Activated CD8-positive, alpha-beta memory T cell treated with anti-CD3 and anti-CD28 coated beads, Interleukin-2, amount 50 U/mL, for 1 hour (primary cell): Measurements from ENCODE around the gene ADO.
"Not testable (repeated sequence)": the region's sequence is repeated elsewhere in the genome, so short reads cannot be mapped to it uniquely, and the experiment has no call there.

Experiments used
- DNase-seq: peaks from one replicate; pipeline ENCODE4 v3.0.0-alpha.2; 2020; ENCODE audit errors: extremely low read depth

The ADO gene

DNA sequence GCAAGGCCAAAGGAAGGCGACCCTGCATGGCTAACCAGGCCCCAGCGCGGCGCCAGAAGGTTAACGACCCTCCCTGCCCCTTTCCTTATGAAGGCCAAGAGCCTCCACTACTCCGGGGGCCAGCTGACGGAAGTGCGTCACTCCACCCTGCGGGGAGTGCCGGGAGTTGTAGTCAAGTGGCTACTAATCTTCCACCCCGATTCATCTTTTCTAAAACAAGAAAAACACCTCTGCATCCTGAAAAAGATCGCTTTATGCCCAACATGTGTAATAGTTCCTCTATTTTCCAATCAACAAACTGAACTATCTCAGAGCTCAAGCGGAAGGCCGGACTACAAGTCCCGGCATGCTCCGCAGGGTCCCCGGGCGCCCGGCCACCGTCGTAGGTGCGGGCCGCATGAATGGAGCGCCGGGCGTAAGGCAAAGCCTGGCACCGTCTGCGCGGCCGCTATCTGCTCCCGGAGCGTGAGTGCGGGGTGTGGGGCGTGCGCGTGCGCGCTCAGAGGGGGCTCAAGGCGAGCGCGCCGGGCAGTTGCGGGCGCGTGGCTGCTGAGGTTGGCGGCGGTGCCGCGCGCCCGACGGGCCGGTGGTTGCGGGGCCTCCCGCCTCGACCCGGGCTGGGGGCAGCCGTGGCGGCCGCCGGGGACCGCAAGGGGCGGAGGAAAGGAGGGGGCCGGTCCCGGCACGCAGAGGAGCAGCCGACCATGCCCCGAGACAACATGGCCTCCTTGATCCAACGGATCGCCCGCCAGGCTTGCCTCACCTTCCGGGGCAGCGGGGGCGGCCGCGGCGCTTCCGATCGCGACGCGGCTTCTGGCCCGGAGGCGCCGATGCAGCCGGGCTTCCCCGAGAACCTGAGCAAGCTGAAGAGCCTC lies at the start of gene ADO:
TSS of gene ADO (plus strand) at position 365 of the 875 bp plus-strand sequence. CDS start at position 705, 340 bp downstream.
- no peak for DNase-seq

DNA sequence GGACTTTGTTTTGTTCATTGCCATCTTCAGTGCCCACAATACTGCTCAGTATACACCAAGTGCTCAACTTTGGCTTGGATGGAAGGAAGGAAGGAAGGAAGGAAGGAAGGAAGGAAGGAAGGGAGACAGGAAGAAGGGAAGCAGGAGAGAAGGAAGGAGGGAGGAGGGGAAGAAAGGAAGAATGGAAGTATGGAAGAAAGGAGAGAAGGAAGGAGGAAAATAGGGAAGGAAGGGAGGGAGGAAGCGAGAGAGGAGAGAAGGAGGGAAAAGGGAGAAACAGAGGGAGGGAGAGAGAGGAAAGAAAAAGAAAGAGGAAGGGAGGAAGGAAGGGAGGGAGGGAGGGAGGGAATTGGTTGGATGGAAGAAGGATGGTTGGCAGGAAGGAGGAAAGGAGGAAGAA lies 49.6 kb upstream of the ADO start:
- no peak for DNase-seq

DNA sequence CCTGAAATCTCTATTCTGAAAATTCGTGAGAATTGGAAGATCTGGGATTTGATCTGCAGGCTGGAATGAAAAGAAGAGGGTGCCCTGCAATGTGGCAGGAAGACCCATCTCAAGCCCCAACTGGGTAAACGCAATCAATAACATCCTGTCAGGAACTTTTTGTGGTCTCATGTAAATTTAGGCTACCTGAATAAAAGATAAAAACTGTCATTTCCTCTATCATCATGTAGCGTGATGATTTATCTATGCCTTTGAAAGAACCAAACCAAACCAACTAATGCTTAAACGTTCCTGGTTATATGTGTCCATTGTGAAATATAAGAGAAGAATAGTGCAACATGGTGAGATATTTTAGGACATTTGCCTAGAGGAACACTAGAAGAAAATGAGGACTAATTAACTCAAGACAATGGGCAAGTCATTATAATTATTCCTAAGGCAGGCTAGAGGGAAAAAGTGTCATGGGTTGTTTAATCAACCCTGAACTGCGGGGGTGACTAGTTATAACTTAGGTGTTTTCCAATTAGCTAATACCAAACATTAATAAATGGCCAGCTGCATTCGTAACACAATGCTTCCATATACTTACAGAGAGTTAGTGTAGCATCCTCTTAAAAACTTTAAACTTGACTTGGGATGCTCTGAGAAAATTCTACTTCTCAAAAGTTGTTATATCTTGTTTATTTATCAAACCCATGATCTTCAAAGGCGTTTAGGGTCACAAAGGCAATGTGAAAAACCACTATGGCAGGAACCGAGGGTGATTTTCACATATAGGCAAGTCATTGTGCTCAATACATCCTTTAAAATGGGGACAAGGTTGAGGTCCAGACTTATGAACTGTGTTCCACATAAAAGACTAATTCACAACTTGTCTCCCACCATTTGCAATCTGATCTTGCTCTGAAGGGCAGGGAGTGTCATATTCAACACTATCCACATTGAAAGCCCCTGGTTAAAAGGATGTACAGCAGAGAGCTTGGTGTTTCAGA lies 48.6 kb upstream of the ADO start:
- no peak for DNase-seq

DNA sequence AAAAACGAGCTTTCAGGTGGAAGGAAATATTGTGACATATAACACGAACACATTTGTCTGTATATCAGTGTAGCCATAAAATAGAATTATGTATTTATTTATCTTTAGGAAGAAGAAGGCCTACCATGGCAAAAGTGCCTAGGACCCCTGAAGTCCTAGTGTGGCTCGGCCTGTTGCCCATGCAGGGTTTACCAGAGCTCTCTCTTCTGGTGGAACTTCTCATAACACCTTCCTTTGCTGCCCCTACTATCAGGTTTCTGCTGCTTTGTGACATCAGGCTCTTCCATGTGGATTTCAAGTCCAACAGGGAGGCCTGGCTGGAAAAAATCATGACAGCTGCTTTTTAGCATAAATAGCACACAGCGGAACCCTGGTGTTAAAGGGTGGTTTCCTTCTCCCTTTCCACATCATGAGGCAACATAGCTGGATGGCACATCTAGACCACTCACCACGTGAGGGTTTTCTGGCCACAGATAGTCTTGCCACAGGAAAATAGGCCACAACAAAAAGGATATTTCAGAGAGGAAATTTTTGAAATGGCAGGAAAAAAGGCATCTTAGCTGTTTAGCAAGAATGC lies 44.8 kb upstream of the ADO start:
- no peak for DNase-seq

DNA sequence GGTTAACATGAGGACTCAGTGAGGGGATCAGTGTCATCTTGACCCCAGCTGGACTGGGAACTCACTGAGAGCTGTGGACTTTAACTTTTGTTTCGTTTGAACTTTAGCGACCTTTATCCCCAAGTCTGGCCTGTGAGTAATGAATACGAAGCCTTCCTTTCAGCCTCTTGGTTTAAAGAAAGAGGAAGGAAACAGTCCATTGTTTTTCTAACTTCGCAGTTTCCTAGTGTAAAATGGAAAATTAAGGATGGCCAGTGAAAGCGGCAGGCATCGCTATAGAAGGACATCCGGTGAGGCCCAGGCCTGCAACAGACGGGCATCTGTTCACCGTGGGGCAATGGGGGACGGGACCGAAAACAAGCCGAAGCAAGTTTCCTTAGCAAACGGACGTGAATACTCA lies 44.1 kb upstream of the ADO start:
- DNase-seq, result no peak

DNA sequence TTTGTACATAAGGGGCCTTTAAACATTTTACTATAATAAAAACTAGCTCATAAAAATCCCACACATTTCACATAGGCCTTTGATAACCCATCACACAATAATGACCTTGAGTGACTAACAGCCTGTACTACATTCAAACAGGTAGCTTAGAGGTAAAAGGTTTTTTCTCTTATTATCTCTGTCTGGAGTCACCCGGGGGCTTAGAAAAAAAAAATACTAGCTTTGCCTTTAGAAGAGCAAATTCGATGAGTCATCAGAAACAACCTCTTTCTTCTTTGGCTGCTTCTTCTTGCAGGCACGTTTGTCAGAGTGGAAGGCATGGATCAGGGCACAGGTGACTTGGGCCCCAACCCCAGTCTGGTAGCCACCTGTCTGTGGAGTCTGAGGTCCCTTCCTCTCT lies 43.4 kb upstream of the ADO start:
- no peak for DNase-seq

DNA sequence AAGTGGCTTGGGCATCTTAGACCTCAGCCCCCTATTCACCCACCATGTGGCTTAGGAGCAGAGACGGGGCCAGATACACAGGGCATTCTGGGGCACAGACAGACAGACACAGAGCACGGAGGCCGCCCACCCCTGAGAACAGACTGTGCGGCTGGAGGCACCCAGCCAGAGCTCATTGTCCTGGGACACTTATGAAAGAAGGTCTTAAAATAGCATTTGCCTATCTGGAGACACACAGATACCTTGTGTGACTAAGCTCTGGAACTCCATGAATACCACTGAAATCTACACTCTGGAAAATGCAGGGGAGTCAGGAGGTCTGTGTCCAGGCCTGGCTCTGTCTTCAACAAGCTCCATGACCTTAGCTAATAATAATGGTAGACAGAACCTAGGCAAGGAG lies 41.4 kb upstream of the ADO start:
- DNase-seq, result no peak

DNA sequence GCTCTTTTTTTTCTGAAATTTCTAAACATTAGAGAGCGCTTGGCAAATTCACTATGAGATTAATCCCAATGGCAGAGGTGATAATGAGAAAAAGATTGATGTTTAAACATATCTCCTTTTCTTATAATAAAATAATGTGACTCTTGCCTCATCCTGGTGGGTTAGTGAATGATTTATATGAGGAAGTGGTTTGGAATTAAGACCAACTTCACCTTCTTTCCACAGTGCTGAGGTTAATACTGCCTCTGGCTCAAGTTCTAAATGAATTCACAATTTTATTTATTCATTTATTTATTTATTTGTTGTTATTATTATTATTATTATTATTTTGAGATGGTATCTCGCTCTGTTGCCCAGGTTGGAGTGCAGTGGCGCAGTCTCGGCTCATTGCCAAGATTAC lies 40.5 kb upstream of the ADO start:
- no peak for DNase-seq

DNA sequence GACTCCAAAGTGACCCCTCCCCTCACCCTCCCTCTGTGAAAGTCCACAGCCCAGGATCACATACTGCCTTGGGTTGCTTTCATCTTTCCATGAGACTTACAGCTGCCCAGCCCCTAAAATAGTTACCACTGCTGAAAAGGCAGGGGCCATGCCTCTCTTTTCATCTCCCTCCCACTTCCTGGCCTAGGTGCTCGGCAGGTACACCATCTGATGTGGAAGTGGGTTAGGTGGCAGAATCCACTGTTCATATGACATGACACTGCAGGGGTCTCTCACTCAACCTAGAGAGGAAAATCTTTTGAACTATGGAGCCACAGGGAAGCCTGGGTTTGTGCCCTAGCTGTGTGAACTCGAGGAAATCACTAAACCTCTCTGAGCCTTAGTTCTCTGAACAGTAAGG lies 38.8 kb upstream of the ADO start:
- no peak for DNase-seq

DNA sequence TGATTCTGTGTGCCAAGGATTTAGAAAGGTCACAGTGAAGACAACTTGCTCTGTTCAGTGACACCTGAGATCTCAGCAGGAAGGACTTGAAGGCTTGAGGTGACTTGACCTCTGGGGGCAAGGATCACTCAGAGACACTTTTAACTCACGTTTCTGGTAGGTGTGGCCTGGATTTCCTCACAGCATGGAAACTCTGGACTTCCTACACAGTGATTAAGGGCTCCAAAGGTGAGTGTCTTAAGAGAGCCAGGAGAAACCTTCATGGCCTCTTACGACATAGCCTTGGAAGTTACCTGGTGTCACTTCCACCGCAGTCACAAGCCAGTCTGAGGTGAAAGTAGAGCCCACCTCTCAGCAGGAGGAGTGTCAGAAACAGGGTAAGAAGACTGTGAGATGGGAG lies 38.1 kb upstream of the ADO start:
- DNase-seq, result no peak

DNA sequence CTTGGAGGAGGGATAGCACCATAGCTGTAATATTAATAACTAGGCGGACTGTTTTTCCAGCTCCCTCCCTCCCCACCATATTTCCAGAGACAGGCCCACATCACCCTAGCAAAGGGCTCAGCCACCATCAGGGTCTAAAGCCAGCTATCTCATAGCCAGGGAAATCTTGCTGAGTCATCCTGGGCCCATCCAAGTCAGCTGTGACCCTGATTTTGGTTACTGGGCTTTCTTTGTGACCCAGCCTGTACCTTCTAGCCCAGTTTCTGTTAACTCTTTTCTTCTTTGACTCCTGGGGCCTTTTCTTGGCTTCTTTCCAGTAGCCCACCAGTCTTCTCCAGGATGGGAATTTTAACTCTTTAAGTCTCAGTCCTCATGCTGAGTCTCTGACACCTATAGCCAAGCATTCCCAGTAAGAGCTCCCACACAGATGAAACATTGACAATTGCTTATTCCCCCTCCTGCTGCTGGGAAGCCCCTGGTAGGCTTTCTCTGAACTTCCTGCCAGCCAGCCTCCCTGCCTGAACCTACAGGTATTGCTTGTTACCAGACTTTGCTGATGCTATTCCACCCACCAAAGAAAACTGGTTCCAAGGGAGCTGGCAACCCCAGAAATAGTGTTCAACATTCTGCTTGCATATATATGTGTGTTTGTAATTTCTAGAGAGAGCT lies 34.8 kb upstream of the ADO start:
- no peak for DNase-seq

DNA sequence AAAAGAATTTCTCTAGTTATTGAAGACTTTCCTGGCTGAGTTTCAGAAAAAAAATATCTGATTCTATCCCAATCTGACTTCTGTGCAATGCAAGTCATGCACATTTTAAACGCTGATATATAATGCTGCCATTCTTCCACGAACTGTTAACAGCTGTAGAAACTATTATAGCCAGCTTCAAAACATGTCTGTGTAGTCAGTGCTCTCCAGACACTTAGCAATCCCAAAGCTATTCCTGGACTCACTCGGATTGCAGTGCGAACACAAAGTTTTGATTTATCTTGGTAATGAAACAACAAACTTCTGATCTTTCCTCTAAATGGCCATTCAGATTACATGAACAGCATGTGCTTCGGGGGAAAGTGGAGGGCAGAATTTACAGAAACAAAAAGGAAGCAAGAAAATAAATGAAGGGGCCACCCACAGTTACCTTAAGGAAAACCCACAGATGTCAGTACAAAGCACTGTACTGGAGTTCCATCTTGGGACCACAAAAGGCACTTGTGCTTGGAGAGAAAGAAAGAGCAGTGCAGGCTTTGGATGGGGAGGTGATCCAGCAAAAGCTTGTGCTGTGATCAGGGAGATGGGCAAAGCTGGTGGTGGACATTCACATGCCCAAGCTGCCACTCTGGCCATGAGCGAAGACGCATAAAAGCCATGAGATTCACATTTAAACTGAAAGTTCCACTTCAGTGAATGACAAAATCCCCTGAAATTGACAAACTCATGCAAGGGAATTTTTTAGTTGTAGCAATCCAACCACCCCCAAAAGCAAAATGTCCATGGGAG lies 32.1 kb upstream of the ADO start:
- DNase-seq, result no peak

DNA sequence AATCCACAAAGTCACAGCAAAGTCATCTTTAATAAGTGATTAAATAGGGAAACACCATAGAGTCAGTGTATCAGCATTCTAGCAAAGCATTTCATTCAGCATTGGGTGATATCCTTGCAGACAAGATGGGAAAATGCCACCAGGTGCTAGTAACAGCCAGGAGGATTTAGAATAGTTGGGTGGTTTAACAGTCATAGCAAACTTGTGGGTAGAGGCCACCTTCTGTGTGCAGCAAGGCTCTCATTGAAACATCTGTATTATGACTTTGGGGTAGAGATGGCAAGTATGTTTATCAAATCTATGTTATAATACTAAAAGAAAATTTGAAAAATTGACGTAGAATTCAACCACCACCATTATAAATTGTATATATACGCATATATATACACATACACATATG lies 26.4 kb upstream of the ADO start:
- no peak for DNase-seq

DNA sequence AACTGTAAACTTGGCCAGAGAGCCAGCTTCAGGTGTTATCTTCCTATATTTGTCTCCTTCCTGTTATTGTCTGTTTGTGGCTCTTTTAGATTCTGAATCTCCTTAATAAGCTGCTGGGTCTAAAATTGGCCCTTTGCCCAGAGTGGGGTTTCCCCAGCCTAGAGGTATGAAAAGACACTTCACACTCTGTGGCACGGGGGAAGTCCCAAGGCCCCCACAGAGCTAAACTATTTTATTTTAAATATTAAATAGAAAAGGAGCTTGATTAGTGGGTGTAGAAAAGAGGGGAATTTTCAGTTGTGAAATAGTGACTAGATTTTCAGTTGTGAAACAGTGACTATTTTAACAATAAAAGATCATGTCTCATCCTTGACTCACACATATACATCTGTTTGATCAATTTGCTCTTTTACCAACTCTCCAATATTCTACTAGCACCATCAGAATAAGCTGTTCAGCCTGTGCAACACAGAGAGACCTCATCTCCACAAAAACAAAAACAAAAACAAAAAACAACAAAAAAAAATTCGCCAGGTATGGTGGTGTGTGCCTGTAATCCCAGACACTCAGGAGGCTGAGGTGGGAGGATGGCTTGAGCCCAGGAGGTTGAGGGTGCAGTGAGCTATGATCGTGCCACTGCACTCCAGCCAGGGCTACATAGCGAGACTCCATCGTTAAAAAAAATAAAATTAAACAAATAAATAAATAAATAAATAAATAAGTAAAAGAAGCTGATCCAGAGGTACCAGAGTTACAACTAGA lies 24.9 kb upstream of the ADO start:
- peak; percentile 81 for DNase-seq

DNA sequence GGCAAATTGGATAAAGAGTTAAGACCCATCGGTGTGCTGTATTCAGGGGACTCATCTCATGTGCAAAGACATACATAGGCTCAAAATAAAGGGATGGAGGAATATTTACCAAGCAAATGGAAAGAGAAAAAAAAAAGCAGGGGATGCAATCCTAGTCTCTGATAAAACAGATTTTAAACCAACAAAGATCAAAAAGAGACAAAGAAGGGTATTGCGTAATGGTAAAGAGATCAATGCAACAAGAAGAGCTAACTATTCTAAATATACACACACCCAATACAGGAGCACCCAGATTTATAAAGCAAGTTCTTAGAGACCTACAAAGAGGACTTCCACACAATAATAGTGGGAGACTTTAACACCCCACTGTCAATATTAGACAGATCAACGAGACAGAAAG lies 20.0 kb upstream of the ADO start:
- not testable (repeated sequence) for DNase-seq

DNA sequence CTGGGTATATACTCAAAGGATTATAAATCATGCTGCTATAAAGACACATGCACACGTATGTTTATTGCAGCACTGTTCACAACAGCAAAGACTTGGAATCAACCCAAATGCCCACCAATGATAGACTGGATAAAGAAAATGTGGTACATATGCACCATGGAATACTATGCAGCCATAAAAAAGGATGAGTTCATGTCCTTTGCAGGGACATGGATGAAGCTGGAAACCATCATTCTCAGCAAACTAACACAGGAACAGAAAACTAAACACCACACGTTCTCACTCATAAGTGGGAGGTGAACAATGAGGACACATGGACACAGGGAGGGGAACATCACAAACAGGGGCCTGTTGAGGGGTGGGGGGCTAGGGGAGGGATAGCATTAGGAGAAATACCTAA lies 16.2 kb upstream of the ADO start:
- DNase-seq, result not testable (repeated sequence)

DNA sequence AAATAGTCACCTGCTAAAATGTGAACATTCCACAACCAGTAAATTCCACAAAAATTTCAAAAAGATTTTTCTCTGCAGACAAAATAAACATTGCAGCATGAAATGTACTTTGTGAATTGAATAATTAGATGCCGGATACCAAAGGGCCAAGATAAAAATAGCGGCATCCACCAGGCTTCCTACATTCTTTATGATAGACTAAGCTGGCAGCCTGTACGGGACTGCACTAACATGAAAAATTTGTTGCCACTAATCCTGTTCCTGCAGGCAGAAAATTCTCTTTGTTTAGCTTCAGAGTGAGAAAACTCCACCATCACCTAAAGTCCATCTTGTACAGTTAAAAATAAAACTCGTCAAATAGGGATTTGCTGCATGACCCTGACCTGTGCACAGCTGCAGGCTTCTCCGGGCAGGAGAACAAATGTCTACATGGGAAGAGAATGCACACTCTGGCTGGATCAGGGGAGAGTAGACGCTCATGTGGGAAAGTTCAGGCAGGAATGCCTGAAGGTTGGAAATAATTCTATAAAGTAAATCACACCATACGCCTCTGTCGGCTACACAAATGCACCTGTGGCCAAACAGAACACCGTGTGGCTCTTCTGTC lies 15.6 kb upstream of the ADO start:
- no peak for DNase-seq

DNA sequence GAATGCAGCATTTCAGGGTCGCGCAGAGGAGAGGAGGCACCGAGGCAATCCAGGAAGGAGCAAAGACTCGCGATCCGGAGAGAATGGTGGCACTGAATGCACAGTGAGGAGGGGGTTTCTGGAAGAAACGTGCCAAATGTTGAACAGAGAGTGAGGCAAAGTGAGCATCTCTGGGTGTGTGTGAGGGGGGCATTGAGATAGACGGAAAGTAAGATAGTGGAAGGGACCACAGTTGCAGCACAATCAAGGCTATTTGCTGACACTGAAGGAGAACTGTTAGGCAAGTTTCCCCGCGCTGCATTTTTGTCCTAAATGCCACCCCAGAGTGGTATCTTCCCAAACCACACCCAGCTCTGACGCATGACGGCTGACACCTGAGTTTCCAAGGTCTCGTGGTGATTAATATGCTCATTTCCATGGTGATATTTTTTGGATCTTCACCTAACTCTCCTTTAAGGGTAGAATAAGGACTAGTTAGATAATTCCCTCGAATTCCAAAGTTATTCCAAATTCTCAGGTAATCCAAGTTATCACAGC lies 14.4 kb upstream of the ADO start:
- no peak for DNase-seq

DNA sequence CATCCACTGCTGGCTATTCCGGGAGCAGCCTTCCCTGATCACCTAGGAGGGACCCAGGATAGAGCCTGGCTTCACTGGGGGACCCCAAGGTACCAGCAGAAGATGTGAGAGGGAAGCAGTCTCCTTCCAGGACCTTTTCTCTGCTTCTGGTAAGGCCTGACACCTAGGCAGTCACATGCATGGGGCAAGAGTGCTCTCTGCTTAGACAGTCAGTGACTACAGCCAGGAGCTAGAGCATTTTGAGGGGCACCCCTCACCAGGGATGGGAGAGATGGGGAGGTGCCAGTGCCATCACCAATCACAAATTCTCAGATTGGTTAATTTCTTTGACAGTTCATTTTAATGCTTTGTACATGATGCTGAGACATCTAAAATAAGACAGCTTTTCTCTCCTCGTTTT lies 13.9 kb upstream of the ADO start:
- no peak for DNase-seq

DNA sequence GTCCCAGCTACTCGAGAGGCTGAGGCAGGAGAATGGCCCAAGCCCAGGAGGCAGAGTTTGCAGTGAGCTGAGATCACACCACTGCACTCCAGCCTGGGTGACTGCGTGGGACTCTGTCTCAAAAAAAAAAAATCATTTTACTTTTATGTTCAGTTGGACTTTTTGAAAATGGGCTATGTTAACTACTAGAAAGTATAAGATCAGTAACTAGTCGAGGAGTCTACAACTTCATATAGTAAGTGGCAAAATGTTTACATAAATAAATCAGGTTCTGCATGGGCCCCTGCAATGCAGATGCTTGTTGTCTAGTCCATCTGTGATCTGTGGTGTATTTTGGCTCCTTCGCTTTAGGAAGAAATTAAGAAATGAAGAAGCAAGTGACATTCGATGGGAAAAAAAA lies 12.3 kb upstream of the ADO start:
- no peak for DNase-seq
